Measurements from ENCODE around the gene GET4. TPM values are rescaled to one million over a fixed set of nuclear protein-coding genes. Genes with fewer than 3 reads are reported as not detected.
"Not testable (repeated sequence)": the region's sequence is repeated elsewhere in the genome, so short reads cannot be mapped to it uniquely, and the experiment has no call there.

GET4 gene
- total RNA-seq, 1 experiment from 2014 or later = 43.2 TPM

GRCh38 chr7:943793-944192, 67.4 kb downstream of the GET4 start:
- in situ Hi-C loops (cut with HindIII; ENCODE audit: low pct_unique_long_range_greater_than_20kb, low sequenced_read_pairs); DNase-seq (ENCODE audit: low read depth, low spot score): not testable (repeated sequence)

DNA sequence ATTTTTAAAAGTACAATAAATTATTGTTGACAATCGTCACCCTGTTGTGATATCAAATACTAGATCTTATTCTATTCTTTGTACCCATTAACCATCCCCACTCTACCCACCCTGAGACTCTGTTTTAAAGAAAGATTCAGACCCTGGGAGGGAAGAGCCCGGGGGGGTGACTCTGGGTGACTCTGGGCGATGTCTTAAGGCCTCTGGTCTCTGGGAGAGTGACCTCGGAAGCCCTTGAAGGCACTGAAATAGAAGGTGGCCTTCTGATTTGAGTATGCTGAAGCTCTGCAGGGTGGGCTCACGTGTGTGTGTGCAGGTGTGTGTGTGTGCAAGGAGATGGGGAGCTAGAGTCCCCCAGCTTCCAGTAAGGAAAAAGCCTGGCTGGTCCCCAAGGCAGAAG, 68.4 kb downstream of the GET4 start:
- DNase-seq (ENCODE audit: low read depth, low spot score) = no peak
- in situ Hi-C loops (cut with HindIII; ENCODE audit: low pct_unique_long_range_greater_than_20kb, low sequenced_read_pairs) = no loop called here

GRCh38 chr7:945147-945555, 68.8 kb downstream of the GET4 start:
- DNase-seq (ENCODE audit: low read depth, low spot score) = no peak
- in situ Hi-C loops (cut with HindIII; ENCODE audit: low pct_unique_long_range_greater_than_20kb, low sequenced_read_pairs) = no loop called here

GRCh38 chr7:945556-946255, 69.4 kb downstream of the GET4 start:
- no peak for DNase-seq (ENCODE audit: low read depth, low spot score)
- in situ Hi-C loops (cut with HindIII; ENCODE audit: low pct_unique_long_range_greater_than_20kb, low sequenced_read_pairs) = no loop called here

Other genes with a start within 250 kb of the GET4 start
- gene DNAAF5, start 149.9 kb upstream of the GET4 start, total RNA-seq (2014; rRNA removed; shearing (Covaris generic)) = 71.2 and 71.7 TPM in 2 replicates
- 8.2 and 13.9 TPM in 2 replicates for gene PRKAR1B, start 149.3 kb upstream of the GET4 start, total RNA-seq (2014; rRNA removed; shearing (Covaris generic))
- gene SUN1, start 44.1 kb upstream of the GET4 start, total RNA-seq (2014; rRNA removed; shearing (Covaris generic)) = 56.5 and 66.3 TPM in 2 replicates
- 4.4 and 5.5 TPM in 2 replicates for gene ADAP1, start 78.1 kb downstream of the GET4 start, total RNA-seq (2014; rRNA removed; shearing (Covaris generic))
- 12.9 and 13.1 TPM in 2 replicates for gene COX19, start 99.0 kb downstream of the GET4 start, total RNA-seq (2014; rRNA removed; shearing (Covaris generic))
- gene CYP2W1, start 106.6 kb downstream of the GET4 start, total RNA-seq (2014; rRNA removed; shearing (Covaris generic)) = not detected in 2 replicates
- 8.4 and 10.4 TPM in 2 replicates for gene GPR146, start 168.0 kb downstream of the GET4 start, total RNA-seq (2014; rRNA removed; shearing (Covaris generic))
- 0.11 and 0.13 TPM in 2 replicates for gene GPER1, start 211.6 kb downstream of the GET4 start, total RNA-seq (2014; rRNA removed; shearing (Covaris generic))

All from SK-MEL-5 (cell line).